Lung (tissue), 12 donors: ENCODE data around the gene ERLEC1. TPM values are rescaled to one million over a fixed set of nuclear protein-coding genes. Genes with fewer than 3 reads are reported as not detected.

Source experiments
- ATAC-seq: fragments of 200-7000 bp; cut with Tn5 transposase; one replicate; pipeline ENCODE4 v1.9.1; 2020; ENCODE audit warnings: moderate number of reproducible peaks; ENCODE audit not compliant: insufficient read depth, low FRiP score
- DNase-seq, 3 donors: peaks; one replicate each; pipeline ENCODE4 v3.0.0-alpha.2; 2013 to 2017
- H3K27ac ChIP-seq, 2 donors: one replicate each; pipeline ENCODE4 v1.5.1; 2013; ENCODE audit warnings: mild to moderate bottlenecking in 2 of 2, moderate library complexity in 2 of 2, control low read depth in 1 of 2, inconsistent platforms in 1 of 2, low read depth in 1 of 2, low read length in 1 of 2
- H3K27me3 ChIP-seq, 3 donors: one replicate each; pipeline ENCODE4 v1.5.1; 2013; ENCODE audit warnings: low read length in 2 of 3; ENCODE audit not compliant: control insufficient read depth in 3 of 3, insufficient read depth in 3 of 3
- H3K36me3 ChIP-seq, 4 donors: one replicate each; pipeline ENCODE4 v1.5.1; 2013; ENCODE audit warnings: low read length in 4 of 4, mild to moderate bottlenecking in 1 of 4, moderate library complexity in 1 of 4; ENCODE audit not compliant: control insufficient read depth in 4 of 4, insufficient read depth in 4 of 4
- H3K4me1 ChIP-seq, 5 donors: one replicate each; pipeline ENCODE4 v1.5.1; 2013; ENCODE audit warnings: low read length in 5 of 5, mild to moderate bottlenecking in 2 of 5, moderate library complexity in 1 of 5; ENCODE audit not compliant: control insufficient read depth in 5 of 5, insufficient read depth in 5 of 5
- H3K4me3 ChIP-seq: one replicate; pipeline ENCODE4 v1.5.1; 2013; ENCODE audit warnings: mild to moderate bottlenecking, control low read depth, moderate library complexity
- H3K9ac ChIP-seq, 2 donors: one replicate each; pipeline ENCODE4 v1.5.1; 2013; ENCODE audit warnings: low read length in 2 of 2, control low read depth in 1 of 2; ENCODE audit not compliant: insufficient read depth in 1 of 2
- H3K9me3 ChIP-seq, 4 donors: one replicate each; pipeline ENCODE4 v1.5.1; 2013; ENCODE audit warnings: low read length in 3 of 4, mild to moderate bottlenecking in 1 of 4, moderate library complexity in 1 of 4; ENCODE audit not compliant: control insufficient read depth in 4 of 4, insufficient read depth in 3 of 4
- WGBS, 2 donors: extraction: QIAGEN DNeasy Blood & Tissue Kit; methylation state at CpG; one replicate each; pipeline ENCODE4 v1.1.7; 2013; 5-methylcytosine and 5-hydroxymethylcytosine counted together
- polyA plus RNA-seq, 2 donors: library from polyadenylated mRNA; stranded (reverse); fragments of 200-250 nt; gene quantifications; one replicate each; pipeline ENCODE4 v1.2.1, GENCODE V29; 2013
- total RNA-seq, 2 donors: library from RNA; depleted of rRNA in 1 of 2; stranded (reverse); fragments of >200 nt in 1 of 2; gene quantifications; one replicate each; pipeline ENCODE4 v1.2.1, GENCODE V29; 2014 to 2021
- TF ChIP-seq, protein P1 (sequence below): IDR thresholded peaks from 2 replicates; pipeline ENCODE4 v1.5.1; 2012; ENCODE audit warnings: mild to moderate bottlenecking; ENCODE audit errors: control extremely low read depth, extremely low read depth
- donor health status: control.
- donor health status: control.
- donor health status: Bipolar disorder and iron deficiency.
- donor health status: healthy.
- donor health status: DM: yes; HTN: yes; CAD: no.

Gene ERLEC1
- total and polyA plus RNA-seq, 4 donors: 39.8 to 64.7 (median 56.3) TPM

DNA sequence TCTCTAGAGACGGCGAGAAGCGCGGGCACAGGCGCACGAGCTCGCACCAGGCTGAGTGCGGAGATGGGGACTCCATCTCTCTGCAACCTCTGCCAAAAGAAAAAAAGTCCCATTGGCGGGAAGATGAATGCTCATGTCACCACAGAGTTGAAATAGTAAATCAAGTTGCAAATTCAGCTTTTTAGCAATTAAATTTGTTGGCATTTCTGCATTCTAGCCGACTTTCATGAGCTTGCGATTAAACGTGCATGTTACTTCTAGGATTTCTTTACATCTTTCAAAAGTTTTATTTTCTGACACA, 18.7 kb upstream of the ERLEC1 start:
- Histone ChIP-seq H3K4me3 (peak overlapping the region; percentile 90), H3K27ac (peak overlapping the region; percentile 86), H3K9me3 (no peaks in the 10 kb centered on the region), H3K27me3 (no peaks in the 10 kb centered on the region), H3K4me1 (peaks cover 0 to 12% (median 0%) of the 10 kb centered on the region in 5 donors), H3K9ac (peak overlapping the region; percentile 39 to 82), H3K36me3 (peaks cover 0 to 4% (median 1%) of the 10 kb centered on the region in 4 donors)
- WGBS, 2 donors: 1 to 2% methylated on average over 12 of the region's 12 CpGs
- peak in 1 of 3 donors; percentile 45 for DNase-seq
- TF ChIP-seq, protein P1, sequence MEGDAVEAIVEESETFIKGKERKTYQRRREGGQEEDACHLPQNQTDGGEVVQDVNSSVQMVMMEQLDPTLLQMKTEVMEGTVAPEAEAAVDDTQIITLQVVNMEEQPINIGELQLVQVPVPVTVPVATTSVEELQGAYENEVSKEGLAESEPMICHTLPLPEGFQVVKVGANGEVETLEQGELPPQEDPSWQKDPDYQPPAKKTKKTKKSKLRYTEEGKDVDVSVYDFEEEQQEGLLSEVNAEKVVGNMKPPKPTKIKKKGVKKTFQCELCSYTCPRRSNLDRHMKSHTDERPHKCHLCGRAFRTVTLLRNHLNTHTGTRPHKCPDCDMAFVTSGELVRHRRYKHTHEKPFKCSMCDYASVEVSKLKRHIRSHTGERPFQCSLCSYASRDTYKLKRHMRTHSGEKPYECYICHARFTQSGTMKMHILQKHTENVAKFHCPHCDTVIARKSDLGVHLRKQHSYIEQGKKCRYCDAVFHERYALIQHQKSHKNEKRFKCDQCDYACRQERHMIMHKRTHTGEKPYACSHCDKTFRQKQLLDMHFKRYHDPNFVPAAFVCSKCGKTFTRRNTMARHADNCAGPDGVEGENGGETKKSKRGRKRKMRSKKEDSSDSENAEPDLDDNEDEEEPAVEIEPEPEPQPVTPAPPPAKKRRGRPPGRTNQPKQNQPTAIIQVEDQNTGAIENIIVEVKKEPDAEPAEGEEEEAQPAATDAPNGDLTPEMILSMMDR: no peak
- ATAC-seq: no peak

GRCh38 chr2:53769318-53769945, 17.4 kb upstream of the ERLEC1 start:
- Histone ChIP-seq H3K4me3 (no peak overlapping the region), H3K27me3 (no peaks in the 10 kb centered on the region), H3K36me3 (peaks cover 0 to 2% (median 0%) of the 10 kb centered on the region in 4 donors), H3K27ac (no peak overlapping the region), H3K9me3 (no peaks in the 10 kb centered on the region), H3K4me1 (peaks cover 0 to 12% (median 0%) of the 10 kb centered on the region in 5 donors), H3K9ac (no peak overlapping the region)
- 86 to 92% methylated on average over 15 of the region's 15 CpGs for WGBS, 2 donors
- TF ChIP-seq, protein P1: no peak
- ATAC-seq (no peak), DNase-seq (no peak)

DNA sequence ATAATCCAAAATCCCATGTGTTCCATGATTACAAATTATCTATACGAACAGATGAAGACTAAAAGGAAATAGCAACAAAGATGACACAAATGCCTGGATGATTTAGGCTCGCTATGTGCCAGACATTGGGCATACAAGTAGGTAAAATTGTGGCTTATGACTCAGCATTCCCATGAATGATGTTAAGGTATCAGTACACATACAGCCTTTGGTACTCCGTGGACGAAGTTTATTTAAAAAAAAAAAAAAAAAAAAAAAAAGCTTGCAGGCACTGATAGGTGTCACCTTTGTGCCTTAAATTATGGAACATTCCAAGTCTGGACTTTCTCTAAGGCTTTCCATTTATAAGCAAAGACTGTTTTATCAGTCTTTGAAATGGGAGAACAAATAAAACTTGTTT, 16.6 kb upstream of the ERLEC1 start:
- WGBS, 2 donors: 82 to 87% methylated on average over 4 of the region's 4 CpGs
- Histone ChIP-seq H3K4me1 (peaks cover 0 to 12% (median 0%) of the 10 kb centered on the region in 5 donors), H3K27ac (no peak overlapping the region), H3K9me3 (no peaks in the 10 kb centered on the region), H3K9ac (no peak overlapping the region), H3K36me3 (peaks cover 0 to 2% (median 0%) of the 10 kb centered on the region in 4 donors), H3K4me3 (no peak overlapping the region), H3K27me3 (no peaks in the 10 kb centered on the region)
- DNase-seq (no peak), ATAC-seq (no peak)
- TF ChIP-seq, protein P1: no peak

- 40 to 53% methylated on average over 1 of the region's 1 CpG for WGBS, 2 donors
- Histone ChIP-seq H3K4me1 (peaks cover 0 to 3% (median 0%) of the 10 kb centered on the region in 5 donors), H3K4me3 (no peak overlapping the region), H3K27me3 (no peaks in the 10 kb centered on the region), H3K36me3 (peaks cover 0 to 17% (median 4%) of the 10 kb centered on the region in 4 donors), H3K27ac (no peak overlapping the region), H3K9me3 (no peaks in the 10 kb centered on the region), H3K9ac (no peak overlapping the region)
- TF ChIP-seq, protein P1: no peak
- no peak for DNase-seq
- no peak for ATAC-seq
Measured at GRCh38 chr2:53777134-53777533, 9.7 kb upstream of the ERLEC1 start.
